ENCODE measurements around the gene UGT1A1.
"Not testable (repeated sequence)": the region's sequence is repeated elsewhere in the genome, so short reads cannot be mapped to it uniquely, and the experiment has no call there.

The UGT1A1 gene

DNA sequence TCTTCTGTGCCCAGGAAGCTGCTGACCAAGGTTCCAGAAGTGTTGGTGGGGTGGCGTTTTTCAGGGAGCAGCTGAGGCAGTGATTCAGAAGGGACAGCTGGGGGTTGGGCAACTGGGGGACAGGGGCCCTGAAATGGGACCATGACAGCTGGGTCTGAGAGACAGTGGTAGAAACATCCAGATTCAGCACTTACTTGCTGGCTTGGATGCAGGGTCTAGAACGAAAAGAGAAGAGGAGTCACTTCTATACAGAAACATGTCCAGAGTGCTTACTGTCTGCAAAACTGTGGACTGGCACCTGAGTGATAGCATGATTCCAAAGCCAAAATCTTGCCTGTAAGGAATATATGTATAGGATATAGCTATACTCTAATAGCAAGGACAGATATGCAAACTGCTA, 14.2 kb upstream of the UGT1A1 start:
- H3K4me1 ChIP-seq (ENCODE audit: control insufficient read depth, insufficient read depth, low read length); H3K4me3 ChIP-seq (ENCODE audit: low read length); H3K36me3 ChIP-seq (ENCODE audit: control insufficient read depth, insufficient read depth, low read length); H3K27me3 ChIP-seq (ENCODE audit: control insufficient read depth, insufficient read depth, low read length); H3K27ac ChIP-seq (ENCODE audit: low read depth, low read length); H3K9ac ChIP-seq (ENCODE audit: low read length): not testable (repeated sequence)

DNA sequence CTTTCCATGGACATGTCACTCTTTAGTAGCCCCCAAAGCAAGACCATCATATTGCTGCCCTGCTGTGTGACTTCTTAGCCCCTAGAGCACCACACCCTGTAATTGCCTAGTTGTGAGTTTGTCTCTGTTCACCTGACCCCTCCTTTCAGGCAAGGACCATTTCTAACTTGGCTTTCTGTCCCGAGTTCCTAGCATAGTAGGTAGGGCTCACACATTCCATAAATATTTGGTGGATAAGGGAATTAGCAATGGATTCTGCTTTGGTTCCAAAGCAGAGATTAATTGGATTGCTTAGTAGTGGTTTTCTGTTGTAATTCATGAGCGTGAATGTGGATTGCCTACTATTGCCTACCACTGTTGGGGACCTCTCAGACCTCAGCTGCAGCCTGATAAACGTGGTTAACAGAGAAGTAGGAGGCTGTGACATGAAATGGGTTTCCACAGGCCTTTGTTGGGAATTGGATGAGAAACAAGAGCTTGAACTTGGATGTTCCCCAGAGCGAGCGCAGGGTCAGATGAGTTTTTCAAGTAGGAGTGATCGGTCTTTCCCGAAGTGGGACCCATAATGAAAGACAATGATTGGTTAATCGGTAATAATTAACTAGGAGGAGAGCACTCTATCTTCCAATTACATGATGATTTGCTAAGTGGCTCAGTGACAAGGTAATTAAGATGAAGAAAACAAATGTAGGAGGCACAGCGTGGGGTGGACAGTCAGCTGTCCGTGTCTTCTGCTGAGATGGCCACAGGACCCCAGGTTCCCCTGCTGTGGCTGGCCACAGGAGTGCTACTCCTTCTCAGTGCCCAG, 13.4 kb upstream of the UGT1A1 start:
- H3K4me1 ChIP-seq (ENCODE audit: control insufficient read depth, insufficient read depth, low read length) = no peaks in the 10 kb centered on the region

DNA sequence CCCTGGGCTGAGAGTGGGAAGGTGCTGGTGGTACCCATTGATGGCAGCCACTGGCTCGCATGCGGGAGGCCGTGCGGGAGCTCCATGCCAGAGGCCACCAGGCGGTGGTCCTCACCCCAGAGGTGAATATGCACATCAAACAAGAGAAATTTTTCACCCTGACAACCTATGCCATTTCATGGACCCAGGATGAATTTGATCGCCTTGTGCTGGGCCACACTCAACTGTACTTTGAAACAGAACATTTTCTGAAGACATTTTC, 12.9 kb upstream of the UGT1A1 start:
- H3K4me3 ChIP-seq (ENCODE audit: low read length) = no peak overlapping the region
- H3K9ac ChIP-seq (ENCODE audit: low read length) = no peak overlapping the region
- no peak overlapping the region for H3K27ac ChIP-seq (ENCODE audit: low read depth, low read length)
- H3K4me1 ChIP-seq (ENCODE audit: control insufficient read depth, insufficient read depth, low read length) = no peaks in the 10 kb centered on the region
- H3K36me3 ChIP-seq (ENCODE audit: control insufficient read depth, insufficient read depth, low read length) = no peaks in the 10 kb centered on the region
- no peaks in the 10 kb centered on the region for H3K27me3 ChIP-seq (ENCODE audit: control insufficient read depth, insufficient read depth, low read length)

More for the DNA sequence above, 13.4 kb upstream of the UGT1A1 start:
- H3K27ac ChIP-seq (ENCODE audit: low read depth, low read length) = no peak overlapping the region
- H3K4me3 ChIP-seq (ENCODE audit: low read length) = no peak overlapping the region
- H3K27me3 ChIP-seq (ENCODE audit: control insufficient read depth, insufficient read depth, low read length) = no peaks in the 10 kb centered on the region
- no peak overlapping the region for H3K9ac ChIP-seq (ENCODE audit: low read length)
- H3K36me3 ChIP-seq (ENCODE audit: control insufficient read depth, insufficient read depth, low read length) = no peaks in the 10 kb centered on the region

DNA sequence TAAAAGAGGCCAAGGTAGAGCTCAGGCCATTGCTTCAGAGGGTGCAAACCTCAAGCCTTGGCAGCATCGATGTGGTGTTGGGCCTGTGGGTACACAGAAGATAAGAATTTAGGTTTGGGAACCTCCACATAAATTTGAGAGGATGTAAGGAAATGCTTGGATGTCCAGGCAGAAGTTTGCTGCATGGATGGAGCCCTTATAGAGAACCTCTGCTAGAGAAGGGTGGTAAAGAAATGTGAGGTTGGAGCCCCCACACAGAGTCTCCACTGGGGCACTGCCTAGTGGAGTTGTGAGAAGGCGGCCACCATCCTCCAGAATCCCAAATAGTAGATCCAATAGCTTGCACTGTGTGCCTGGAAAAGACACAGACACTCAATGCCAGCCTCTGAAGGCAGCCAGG, 9.4 kb upstream of the UGT1A1 start:
- H3K4me1 ChIP-seq (ENCODE audit: control insufficient read depth, insufficient read depth, low read length); H3K36me3 ChIP-seq (ENCODE audit: control insufficient read depth, insufficient read depth, low read length); H3K4me3 ChIP-seq (ENCODE audit: low read length); H3K27ac ChIP-seq (ENCODE audit: low read depth, low read length); H3K9ac ChIP-seq (ENCODE audit: low read length); H3K27me3 ChIP-seq (ENCODE audit: control insufficient read depth, insufficient read depth, low read length): not testable (repeated sequence)

DNA sequence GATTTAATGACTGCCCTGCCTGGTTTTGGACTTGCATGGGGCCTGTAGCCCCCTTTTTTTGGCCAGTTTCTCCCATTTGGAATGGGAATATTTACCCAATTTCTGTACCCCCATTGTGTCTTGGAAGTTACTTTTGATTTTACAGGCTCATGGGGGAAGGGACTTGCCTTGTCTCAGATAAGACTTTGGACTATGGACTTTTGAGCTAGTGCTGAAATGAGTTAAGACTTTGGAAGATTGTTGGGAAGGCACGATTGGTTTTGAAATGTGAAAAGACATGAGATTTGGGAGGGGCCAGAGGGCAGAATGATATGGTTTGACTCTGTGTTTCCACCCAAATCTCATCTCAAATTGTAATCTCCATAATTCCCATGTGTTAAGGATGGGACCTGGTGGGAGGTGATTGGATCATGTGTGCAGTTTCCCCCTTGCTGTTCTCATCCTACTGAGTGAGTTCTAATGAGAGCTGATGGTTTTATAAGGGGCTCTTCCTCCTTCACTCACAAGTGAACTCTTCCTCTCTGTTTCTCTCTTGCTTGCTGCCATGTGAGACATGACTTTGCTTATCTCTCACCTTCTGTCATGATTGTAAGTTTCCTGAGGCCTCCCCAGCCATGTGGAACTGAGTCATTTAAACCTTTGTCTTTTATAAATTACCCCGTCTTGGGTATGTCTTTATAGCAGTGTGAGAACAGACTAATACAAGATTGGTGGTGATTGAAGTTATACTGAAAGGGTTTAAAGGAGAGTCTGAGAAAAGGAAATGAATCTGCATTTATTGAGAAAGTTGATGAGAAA, 8.7 kb upstream of the UGT1A1 start:
- not testable (repeated sequence) for H3K36me3 ChIP-seq (ENCODE audit: control insufficient read depth, insufficient read depth, low read length)

DNA sequence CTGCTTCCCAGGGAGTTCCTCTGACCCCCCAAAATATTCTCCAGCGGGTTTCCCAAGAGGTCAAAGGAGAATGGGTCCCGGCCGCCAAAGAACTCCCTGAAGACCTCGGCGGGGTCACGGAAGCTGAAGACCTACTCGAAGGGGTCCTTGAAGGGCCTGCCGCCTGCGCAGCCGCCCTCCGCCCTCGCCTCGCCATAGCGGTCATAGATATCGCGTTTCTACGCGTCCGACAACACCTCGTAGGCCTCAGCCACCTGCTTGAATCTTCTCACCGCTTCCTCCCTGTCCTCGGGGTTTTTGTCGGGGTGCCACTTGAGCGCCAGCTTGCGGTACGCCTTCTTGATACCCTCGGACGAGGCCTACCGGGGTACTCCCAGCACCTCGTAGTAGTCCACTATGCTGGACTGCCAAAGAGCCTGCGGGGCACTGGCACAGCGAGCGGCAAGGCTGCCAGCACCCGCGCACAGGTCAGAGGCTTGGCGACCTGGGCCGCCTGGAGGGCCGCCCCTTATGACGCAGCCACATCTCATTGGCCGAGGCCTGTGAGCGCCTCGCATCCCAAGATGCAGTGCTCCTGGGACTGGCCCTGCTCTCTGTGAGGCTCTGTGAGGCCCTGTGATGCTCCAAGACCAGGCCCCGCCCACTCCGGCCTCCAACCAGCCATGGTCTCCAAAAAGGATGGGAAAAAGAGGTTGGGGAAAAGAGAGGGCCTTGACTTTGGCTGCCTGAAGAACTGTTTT, 5.0 kb upstream of the UGT1A1 start:
- Histone ChIP-seq H3K4me3 (ENCODE audit: low read length) (no peak overlapping the region), H3K4me1 (ENCODE audit: control insufficient read depth, insufficient read depth, low read length) (no peaks in the 10 kb centered on the region), H3K27ac (ENCODE audit: low read depth, low read length) (no peak overlapping the region), H3K27me3 (ENCODE audit: control insufficient read depth, insufficient read depth, low read length) (no peaks in the 10 kb centered on the region), H3K36me3 (ENCODE audit: control insufficient read depth, insufficient read depth, low read length) (no peaks in the 10 kb centered on the region), H3K9ac (ENCODE audit: low read length) (no peak overlapping the region)

More for the DNA sequence above, 8.7 kb upstream of the UGT1A1 start:
- not testable (repeated sequence) for H3K4me1 ChIP-seq (ENCODE audit: control insufficient read depth, insufficient read depth, low read length); H3K27ac ChIP-seq (ENCODE audit: low read depth, low read length); H3K9ac ChIP-seq (ENCODE audit: low read length); H3K27me3 ChIP-seq (ENCODE audit: control insufficient read depth, insufficient read depth, low read length); H3K4me3 ChIP-seq (ENCODE audit: low read length)

DNA sequence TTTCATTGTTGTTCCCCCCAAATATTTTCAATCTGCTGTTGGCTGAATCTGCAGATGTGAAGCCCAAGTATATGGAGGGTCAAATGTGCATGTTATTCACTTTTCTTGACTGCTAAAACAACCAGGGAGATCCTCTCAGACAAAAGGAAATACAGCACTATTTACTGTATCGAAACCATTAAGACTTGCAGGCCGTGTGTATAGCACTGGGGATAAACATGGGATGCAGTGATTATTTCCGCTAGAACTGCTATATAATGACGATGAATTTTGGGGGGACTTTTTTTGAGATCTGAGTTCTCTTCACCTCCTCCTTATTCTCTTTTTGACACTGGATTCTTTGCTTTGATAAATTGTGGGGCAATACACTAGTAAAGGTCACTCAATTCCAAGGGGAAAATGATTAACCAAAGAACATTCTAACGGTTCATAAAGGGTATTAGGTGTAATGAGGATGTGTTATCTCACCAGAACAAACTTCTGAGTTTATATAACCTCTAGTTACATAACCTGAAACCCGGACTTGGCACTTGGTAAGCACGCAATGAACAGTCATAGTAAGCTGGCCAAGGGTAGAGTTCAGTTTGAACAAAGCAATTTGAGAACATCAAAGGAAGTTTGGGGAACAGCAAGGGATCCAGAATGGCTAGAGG, 3.5 kb upstream of the UGT1A1 start:
- H3K9ac ChIP-seq (ENCODE audit: low read length) = no peak overlapping the region
- H3K27ac ChIP-seq (ENCODE audit: low read depth, low read length) = no peak overlapping the region

DNA sequence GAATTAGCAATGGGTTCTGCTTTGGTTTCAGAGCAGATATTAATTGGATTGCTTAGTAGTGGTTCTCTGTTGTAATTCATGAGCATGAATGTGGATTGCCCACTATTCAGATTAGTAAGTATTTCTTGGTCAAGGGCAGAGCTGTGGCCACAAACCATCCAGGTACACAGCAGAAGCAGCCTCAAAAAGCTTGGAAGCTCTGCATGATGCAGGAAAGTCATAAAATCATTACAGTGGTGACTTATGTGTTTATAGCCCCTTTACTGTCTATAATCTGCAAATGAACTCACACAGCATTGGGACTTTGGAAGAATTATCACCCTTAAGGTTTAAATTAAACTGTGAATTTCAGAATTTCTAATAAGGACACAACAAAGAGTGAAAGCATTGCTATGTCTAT, 1.9 kb upstream of the UGT1A1 start:
- H3K36me3 ChIP-seq (ENCODE audit: control insufficient read depth, insufficient read depth, low read length) = no peaks in the 10 kb centered on the region

More for the DNA sequence above, 3.5 kb upstream of the UGT1A1 start:
- no peak overlapping the region for H3K4me3 ChIP-seq (ENCODE audit: low read length)
- H3K27me3 ChIP-seq (ENCODE audit: control insufficient read depth, insufficient read depth, low read length) = no peaks in the 10 kb centered on the region
- no peaks in the 10 kb centered on the region for H3K36me3 ChIP-seq (ENCODE audit: control insufficient read depth, insufficient read depth, low read length)
- no peaks in the 10 kb centered on the region for H3K4me1 ChIP-seq (ENCODE audit: control insufficient read depth, insufficient read depth, low read length)

DNA sequence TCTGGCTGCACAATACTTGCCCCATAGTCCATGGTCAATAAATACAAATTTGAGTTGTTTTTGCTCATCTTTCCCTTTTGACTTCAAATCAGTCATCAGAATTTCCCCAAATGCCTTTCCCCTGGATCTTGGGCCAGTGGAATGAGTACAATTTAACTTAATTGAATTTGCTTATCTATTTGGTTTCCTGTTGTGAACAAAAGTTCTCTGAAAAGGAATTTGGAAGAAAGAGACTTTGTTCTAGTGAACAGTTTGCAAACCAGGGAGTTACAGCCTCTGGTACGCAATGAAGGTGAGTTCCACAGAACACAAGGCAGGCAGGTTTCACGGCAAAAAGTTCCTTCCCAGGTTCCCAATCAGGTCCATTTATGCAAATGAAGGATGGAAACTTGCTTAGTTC, 1.2 kb upstream of the UGT1A1 start:
- Histone ChIP-seq H3K27me3 (ENCODE audit: control insufficient read depth, insufficient read depth, low read length) (no peaks in the 10 kb centered on the region), H3K4me1 (ENCODE audit: control insufficient read depth, insufficient read depth, low read length) (no peaks in the 10 kb centered on the region), H3K27ac (ENCODE audit: low read depth, low read length) (no peak overlapping the region), H3K9ac (ENCODE audit: low read length) (no peak overlapping the region), H3K4me3 (ENCODE audit: low read length) (no peak overlapping the region), H3K36me3 (ENCODE audit: control insufficient read depth, insufficient read depth, low read length) (no peaks in the 10 kb centered on the region)

More for the DNA sequence above, 1.9 kb upstream of the UGT1A1 start:
- Histone ChIP-seq H3K4me1 (ENCODE audit: control insufficient read depth, insufficient read depth, low read length) (no peaks in the 10 kb centered on the region), H3K27ac (ENCODE audit: low read depth, low read length) (no peak overlapping the region), H3K9ac (ENCODE audit: low read length) (no peak overlapping the region), H3K4me3 (ENCODE audit: low read length) (no peak overlapping the region), H3K27me3 (ENCODE audit: control insufficient read depth, insufficient read depth, low read length) (no peaks in the 10 kb centered on the region)

DNA sequence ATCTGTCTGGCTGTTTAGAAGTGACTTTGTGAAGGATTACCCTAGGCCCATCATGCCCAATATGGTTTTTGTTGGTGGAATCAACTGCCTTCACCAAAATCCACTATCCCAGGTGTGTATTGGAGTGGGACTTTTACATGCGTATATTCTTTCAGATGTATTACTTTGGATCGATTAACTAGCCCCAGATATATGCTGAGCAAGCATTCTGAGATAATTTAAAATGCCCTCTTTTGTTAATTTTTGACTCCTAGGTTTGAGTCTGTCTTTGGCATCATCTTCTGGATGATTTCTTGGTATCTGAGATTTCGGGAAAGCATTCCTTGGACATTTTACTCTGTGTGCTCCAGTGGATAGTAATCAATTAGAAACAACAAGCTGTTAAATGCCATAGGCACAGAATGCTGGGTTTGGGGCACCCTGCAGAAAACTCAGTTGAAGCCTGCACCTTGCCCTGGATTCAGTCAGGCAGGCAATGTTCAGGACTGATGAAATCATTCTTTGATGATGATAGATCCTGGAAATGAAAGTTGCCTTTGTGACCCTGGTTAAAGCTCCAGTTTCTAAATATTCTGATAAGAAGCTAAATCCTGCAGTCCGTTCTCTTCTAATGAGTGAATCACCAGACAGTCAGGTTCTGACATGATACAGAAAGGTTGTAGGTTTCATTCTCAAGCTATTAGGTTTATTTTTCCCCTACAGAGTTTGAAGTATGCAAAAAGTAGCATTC, 1.1 kb downstream of the UGT1A1 start:
- Histone ChIP-seq H3K36me3 (ENCODE audit: control insufficient read depth, insufficient read depth, low read length) (no peaks in the 10 kb centered on the region), H3K4me1 (ENCODE audit: control insufficient read depth, insufficient read depth, low read length) (no peaks in the 10 kb centered on the region), H3K27me3 (ENCODE audit: control insufficient read depth, insufficient read depth, low read length) (no peaks in the 10 kb centered on the region), H3K4me3 (ENCODE audit: low read length) (no peak overlapping the region), H3K9ac (ENCODE audit: low read length) (no peak overlapping the region), H3K27ac (ENCODE audit: low read depth, low read length) (no peak overlapping the region)

DNA sequence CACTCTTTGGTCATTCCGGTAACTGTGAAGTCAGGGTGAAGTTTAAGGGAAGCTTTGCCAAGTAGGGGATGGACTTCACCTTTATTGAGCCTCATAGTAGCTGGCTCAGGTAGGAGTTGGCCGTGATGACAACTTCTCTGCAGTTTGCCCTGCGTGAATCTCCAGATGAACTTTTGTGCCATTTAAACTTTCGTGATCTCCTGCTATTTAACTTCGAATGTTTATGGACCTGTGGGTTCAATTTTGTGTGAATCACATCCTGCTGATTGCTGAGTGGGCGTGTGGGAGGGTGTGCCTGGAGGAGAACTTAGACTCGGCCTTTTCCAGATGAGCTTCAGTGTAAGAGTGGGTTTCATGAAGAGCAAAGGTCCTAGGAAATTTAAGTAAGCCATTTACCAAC, 4.2 kb downstream of the UGT1A1 start:
- Histone ChIP-seq H3K9ac (ENCODE audit: low read length) (no peak overlapping the region), H3K4me1 (ENCODE audit: control insufficient read depth, insufficient read depth, low read length) (no peaks in the 10 kb centered on the region), H3K27ac (ENCODE audit: low read depth, low read length) (no peak overlapping the region), H3K27me3 (ENCODE audit: control insufficient read depth, insufficient read depth, low read length) (no peaks in the 10 kb centered on the region), H3K4me3 (ENCODE audit: low read length) (no peak overlapping the region), H3K36me3 (ENCODE audit: control insufficient read depth, insufficient read depth, low read length) (no peaks in the 10 kb centered on the region)

DNA sequence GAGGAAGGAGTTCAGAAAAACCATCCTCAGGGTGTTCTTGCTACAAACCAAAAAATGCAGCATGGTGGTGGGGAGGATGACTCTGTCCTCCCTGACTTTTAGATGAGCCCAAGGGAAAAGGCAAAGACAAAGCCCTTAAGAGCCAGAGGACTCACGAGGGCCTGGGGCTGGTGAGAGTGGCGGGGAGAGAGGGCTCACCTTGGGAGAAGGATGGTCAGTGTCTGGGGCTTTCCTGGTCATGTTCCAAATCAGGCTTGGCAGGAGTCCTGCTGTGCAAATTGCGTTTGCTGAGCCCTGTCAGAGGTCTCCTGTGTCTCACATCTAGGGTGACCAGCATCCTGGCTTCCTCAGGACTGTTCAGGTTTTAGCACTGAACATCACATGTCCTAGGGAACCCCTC, 4.7 kb downstream of the UGT1A1 start:
- Histone ChIP-seq H3K4me1 (ENCODE audit: control insufficient read depth, insufficient read depth, low read length) (no peaks in the 10 kb centered on the region), H3K9ac (ENCODE audit: low read length) (no peak overlapping the region), H3K36me3 (ENCODE audit: control insufficient read depth, insufficient read depth, low read length) (no peaks in the 10 kb centered on the region), H3K27ac (ENCODE audit: low read depth, low read length) (no peak overlapping the region), H3K4me3 (ENCODE audit: low read length) (no peak overlapping the region), H3K27me3 (ENCODE audit: control insufficient read depth, insufficient read depth, low read length) (no peaks in the 10 kb centered on the region)
